GM12873 (cell line): ENCODE measurements around the gene DPP6.

ENCODE experiments used
- CTCF ChIP-seq: IDR thresholded peaks from 2 replicates; pipeline ENCODE4 v1.5.1; 2012; ENCODE audit warnings: low read depth, mild to moderate bottlenecking, moderate library complexity, low read length, control low read depth; ENCODE audit not compliant: insufficient read depth; ENCODE audit errors: missing control alignments

Gene DPP6

GRCh38 chr7:154918266-154918665, 866.1 kb downstream of the DPP6 start:
- no peak for TF ChIP-seq CTCF

DNA sequence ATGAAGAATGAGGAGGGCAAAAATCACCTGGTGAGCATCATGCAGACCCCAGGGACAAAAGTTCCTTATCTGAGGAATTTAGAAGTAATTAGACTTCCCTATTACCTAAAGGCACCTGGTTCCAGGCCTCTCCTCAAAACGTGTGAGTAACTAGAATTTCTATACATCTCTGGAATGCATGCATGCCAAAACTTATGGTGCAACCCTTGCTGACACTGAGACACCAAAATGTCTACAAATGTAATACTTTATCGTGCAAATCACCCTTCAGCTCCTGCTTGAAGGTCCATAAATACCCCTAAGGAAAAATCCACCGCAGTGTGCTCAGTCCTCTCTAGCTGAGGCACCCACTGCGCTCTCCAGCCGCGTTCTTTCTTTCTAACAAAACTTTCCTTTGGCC, 866.5 kb downstream of the DPP6 start:
- TF ChIP-seq CTCF, result no peak

DNA sequence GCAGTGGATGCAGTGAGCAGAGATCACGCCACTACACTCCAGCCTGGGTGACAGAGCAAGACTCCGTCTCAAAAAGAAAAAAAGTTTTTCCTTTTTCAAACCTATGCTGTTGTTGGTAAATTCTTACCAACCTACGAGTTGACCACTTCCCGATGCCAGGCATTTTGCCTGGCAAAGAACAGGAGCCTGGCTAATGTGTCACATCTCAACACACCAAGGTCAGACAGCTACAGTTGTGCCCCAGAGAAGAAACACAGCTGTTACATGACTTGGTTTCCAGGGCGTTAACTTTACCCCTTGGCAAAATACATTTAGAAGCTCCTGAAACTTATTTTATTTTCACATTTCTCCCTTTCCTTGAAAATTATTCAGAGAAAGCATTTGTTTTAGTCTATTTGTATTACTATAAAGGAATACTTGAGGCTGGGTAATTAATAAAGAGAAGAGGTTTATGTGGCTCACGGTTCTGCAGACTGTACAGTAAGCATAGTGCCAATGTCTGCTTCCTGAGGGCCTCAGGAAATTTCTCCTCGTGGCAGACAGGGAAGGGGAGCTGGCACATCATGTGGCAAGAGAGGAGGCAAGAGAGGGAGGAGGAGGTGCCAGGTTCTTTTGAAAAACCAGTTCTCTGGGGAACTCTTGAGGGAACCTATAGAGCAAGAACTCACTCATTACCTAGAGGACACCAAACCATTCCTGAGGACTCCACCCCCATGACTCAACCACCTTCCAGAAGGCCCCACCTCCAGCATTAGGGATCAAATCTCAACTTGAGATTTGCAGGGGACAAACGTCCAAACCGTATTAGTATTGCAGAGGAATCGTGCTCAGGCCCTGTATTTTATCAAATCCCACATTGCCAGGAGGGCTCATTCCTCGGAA, 867.4 kb downstream of the DPP6 start:
- TF ChIP-seq CTCF, result no peak

GRCh38 chr7:154927624-154928125, 875.5 kb downstream of the DPP6 start:
- TF ChIP-seq CTCF, result peak; percentile 61

DNA sequence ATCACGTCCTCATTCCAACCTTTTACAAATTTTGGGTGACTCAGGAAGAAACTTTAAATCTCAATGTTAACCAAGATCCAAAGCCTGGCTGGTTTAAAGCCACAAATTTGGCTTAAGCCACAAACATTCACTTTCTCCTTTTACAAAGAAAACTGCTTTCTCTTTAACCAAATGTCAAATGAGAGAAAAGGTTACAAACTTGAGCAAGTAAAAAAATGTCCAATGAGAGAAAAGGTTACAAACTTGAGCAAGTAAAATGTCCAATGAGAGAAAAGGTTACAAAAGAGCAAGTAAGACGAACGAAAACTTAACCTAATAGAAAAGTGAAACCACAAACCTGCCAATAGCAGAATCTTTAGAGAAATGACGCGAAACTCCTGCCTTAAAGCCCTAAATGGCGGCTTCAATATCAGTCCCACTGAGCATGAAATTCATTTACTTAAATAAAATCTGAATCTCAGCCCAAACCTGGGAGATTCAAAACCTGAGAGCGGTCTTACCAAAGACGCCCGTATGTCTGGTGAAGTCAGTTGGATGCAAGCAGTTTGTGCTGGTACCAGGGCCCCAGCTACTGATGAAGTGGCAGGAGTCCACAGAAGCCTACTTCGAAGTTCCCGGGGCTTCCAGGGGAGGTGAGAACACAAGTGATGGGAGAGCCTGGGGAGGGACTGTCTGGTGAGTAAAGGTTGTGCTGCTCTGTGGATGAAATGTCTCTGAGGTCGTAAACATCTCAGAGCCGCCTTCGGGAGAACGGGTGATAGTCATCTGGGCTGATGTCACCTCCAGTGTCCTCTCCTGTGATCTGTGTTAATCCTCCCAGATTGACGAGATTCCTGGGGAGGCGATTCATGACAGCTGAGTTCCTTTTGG, 876.2 kb downstream of the DPP6 start:
- no peak for TF ChIP-seq CTCF

DNA sequence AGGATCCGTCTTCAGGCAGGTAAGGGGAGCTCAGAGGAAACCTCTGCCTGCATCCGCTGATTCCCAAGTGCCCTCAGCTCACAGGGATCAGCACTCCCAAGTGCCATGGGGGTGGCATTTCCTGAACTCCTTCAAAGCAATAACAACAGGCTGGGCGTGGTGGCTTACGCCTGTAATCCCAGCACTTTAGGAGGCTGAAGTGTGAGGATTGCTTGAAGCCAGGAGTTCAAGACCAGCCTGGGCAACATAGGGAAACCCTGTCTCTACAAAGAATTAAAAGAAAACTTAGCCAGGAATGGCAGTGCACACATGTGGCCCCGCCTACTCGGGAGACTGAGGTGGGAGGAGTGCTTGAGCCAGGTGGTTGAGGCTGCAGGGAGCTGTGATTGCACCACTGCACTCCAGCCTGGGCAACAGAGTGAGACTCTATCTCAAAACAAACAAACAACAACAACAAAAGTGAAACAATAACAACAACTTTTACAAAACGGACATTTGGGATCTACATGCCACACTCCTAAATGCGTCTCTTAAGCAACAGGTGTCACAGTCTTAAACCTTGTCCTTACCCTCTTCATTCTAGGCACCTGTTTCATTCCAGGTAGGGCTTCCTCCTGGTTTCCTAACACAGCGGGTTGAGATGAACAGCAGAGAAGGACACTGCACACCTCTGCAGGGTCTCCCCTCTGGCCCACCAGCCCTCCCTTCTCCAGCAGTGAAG, 877.0 kb downstream of the DPP6 start:
- TF ChIP-seq CTCF, result no peak
